HepG2 (cell line): ENCODE results near the gene CRYGS. TPM values are rescaled to one million over a fixed set of nuclear protein-coding genes. Genes with fewer than 3 reads are reported as not detected.
A peak's percentile ranks its signal among the peaks of the same experiment; 100 is the strongest.

ENCODE experiments used
- ATAC-seq: fragments of 200-7000 bp; cut with Tn5 transposase; 3 replicates; pipeline ENCODE4 v1.9.1; 2020; ENCODE audit warnings: mild to moderate bottlenecking, moderate library complexity
- BruUV-seq: library from RNA; stranded (reverse); fragments of 400-500 nt; replicated peaks from 2 replicates; lab custom pipeline; 2021; lab: Mats Ljungman, UMichigan
- CTCF ChIA-PET: fragments of 300-600 bp; formaldehyde crosslinking; extraction: SDS; loops from one replicate; lab custom pipeline; 2021; ENCODE audit warnings: low total read pairs, inconsistent platforms, low intra/inter-chr PET ratio; lab: Yijun Ruan, JAX
- POLR2A ChIA-PET: fragments of 350-600 bp; sonication (Branson Sonifier 250); formaldehyde crosslinking; loops from one replicate; lab custom pipeline; 2020; ENCODE audit warnings: antibody characterized with exemption, inconsistent platforms; lab: Yijun Ruan, JAX
- DNase-seq: peaks from one replicate; pipeline ENCODE4 v3.0.0-alpha.2; 2015; ENCODE audit warnings: low spot score
- FAIRE-seq: peaks from 3 replicates; lab custom pipeline; 2011; peaks lifted over from hg19 to GRCh38; lab: Jason Lieb, UNC
- H2AFZ ChIP-seq: one replicate; pipeline ENCODE4 v1.6.1; 2011; ENCODE audit warnings: low read length, inconsistent platforms
- H3K27ac ChIP-seq: fragments of 300-600 bp; 3 replicates; pipeline ENCODE4 v1.8.0; 2011; ENCODE audit warnings: mixed run types, mild to moderate bottlenecking, mixed read lengths, low read length, inconsistent platforms; ENCODE audit not compliant: insufficient read depth; ENCODE audit errors: extremely low read length
- H3K27me3 ChIP-seq, 2 experiments: fragments of 200-600 bp in 1 of 2; 2 replicates in 1 of 2; 3 replicates in 1 of 2; pipeline versions ENCODE4 v1.6.0 to v1.8.0; 2011; ENCODE audit warnings: low read length in 2 of 2, mild to moderate bottlenecking in 2 of 2, moderate library complexity in 2 of 2, inconsistent platforms in 1 of 2; ENCODE audit not compliant: insufficient read depth in 2 of 2, control insufficient read depth in 1 of 2
- H3K36me3 ChIP-seq, 2 experiments: fragments of 200-600 bp in 1 of 2; replicated peaks in 1 of 2; 2 replicates in 1 of 2; 3 replicates in 1 of 2; pipeline versions ENCODE4 v1.5.1 to v1.8.0; 2011; ENCODE audit warnings: low read length in 2 of 2, inconsistent platforms in 1 of 2; ENCODE audit not compliant: insufficient read depth in 2 of 2, control insufficient read depth in 1 of 2
- H3K4me1 ChIP-seq: 2 replicates; pipeline ENCODE4 v1.5.1; 2012; ENCODE audit warnings: low read length, inconsistent platforms; ENCODE audit not compliant: insufficient read depth
- H3K4me2 ChIP-seq: 2 replicates; pipeline ENCODE4 v1.6.0; 2011; ENCODE audit warnings: low read depth, low read length, inconsistent platforms
- H3K4me3 ChIP-seq, 3 experiments: fragments of 200-600 bp in 1 of 3; sonication (generic), shearing (Covaris generic) in 1 of 3; replicated peaks in 1 of 3; 2 replicates each; pipeline ENCODE4 v1.5.1; 2011 to 2016; ENCODE audit warnings: low read length in 3 of 3, inconsistent platforms in 2 of 3, low read depth in 2 of 3, mild to moderate bottlenecking in 2 of 3, control low read depth in 1 of 3, mixed read lengths in 1 of 3; ENCODE audit not compliant: insufficient read depth in 1 of 3
- H3K79me2 ChIP-seq: one replicate; pipeline ENCODE4 v1.6.1; 2011; ENCODE audit warnings: low read length, inconsistent platforms; ENCODE audit not compliant: insufficient read depth
- H3K9ac ChIP-seq: 2 replicates; pipeline ENCODE4 v1.6.0; 2011; ENCODE audit warnings: mild to moderate bottlenecking, low read depth, low read length, inconsistent platforms; ENCODE audit not compliant: insufficient read depth
- H3K9me3 ChIP-seq: 2 replicates; pipeline ENCODE4 v1.5.1; 2012; ENCODE audit warnings: mild to moderate bottlenecking, low read length
- H4K20me1 ChIP-seq: 2 replicates; pipeline ENCODE4 v1.6.0; 2011; ENCODE audit warnings: inconsistent platforms, mild to moderate bottlenecking, low read length, moderate library complexity; ENCODE audit not compliant: insufficient read depth
- ATF1 ChIP-seq: IDR thresholded peaks from 2 replicates; pipeline ENCODE4 v1.6.1; 2016; ENCODE audit warnings: mild to moderate bottlenecking, control low read depth
- ATF3 ChIP-seq: sonication (generic); formaldehyde crosslinking; IDR thresholded peaks from 2 replicates; pipeline ENCODE4 v1.4.0; 2020; ENCODE audit warnings: missing genetic modification reagents
- BCL6 ChIP-seq: IDR thresholded peaks from 2 replicates; pipeline ENCODE4 v1.6.1; 2016; ENCODE audit warnings: missing genetic modification reagents, missing compliant biosample characterization
- CREM ChIP-seq, 2 experiments: sonication (generic) in 1 of 2; formaldehyde crosslinking in 1 of 2; IDR thresholded peaks; 2 replicates each; pipeline versions ENCODE4 v1.4.0 to v1.6.1; 2016 to 2020; ENCODE audit warnings: antibody characterized with exemption in 1 of 2, mild to moderate bottlenecking in 1 of 2, missing genetic modification reagents in 1 of 2
- EHMT2 ChIP-seq: fragments of 200-600 bp; sonication (generic); IDR thresholded peaks from 2 replicates; pipeline ENCODE4 v1.7.0; 2017; ENCODE audit warnings: antibody characterized with exemption, low read depth, low read length, borderline replicate concordance
- HNF4A ChIP-seq: sonication (generic); formaldehyde crosslinking; IDR thresholded peaks from 2 replicates; pipeline ENCODE4 v1.4.0; 2020; ENCODE audit warnings: missing genetic modification reagents
- JUNB ChIP-seq: sonication (generic); formaldehyde crosslinking; IDR thresholded peaks from 2 replicates; pipeline ENCODE4 v1.8.0; 2022; ENCODE audit warnings: missing genetic modification reagents, mild to moderate bottlenecking, borderline replicate concordance
- KLF11 ChIP-seq: IDR thresholded peaks from 2 replicates; pipeline ENCODE4 v1.6.1; 2016; ENCODE audit warnings: missing compliant biosample characterization
- NCOR1 ChIP-seq: fragments of 200-600 bp; sonication (generic); IDR thresholded peaks from 2 replicates; pipeline ENCODE4 v1.7.0; 2017; ENCODE audit warnings: antibody characterized with exemption, low read length, borderline replicate concordance
- RARA ChIP-seq: IDR thresholded peaks from 2 replicates; pipeline ENCODE4 v1.6.1; 2016; ENCODE audit warnings: missing genetic modification reagents, missing compliant biosample characterization
- SALL1 ChIP-seq: sonication (generic); formaldehyde crosslinking; IDR thresholded peaks from 2 replicates; pipeline ENCODE4 v1.8.0; 2022; ENCODE audit warnings: mild to moderate bottlenecking, missing genetic modification reagents
- ZBTB25 ChIP-seq: IDR thresholded peaks from 2 replicates; pipeline ENCODE4 v1.6.1; 2018; ENCODE audit warnings: missing genetic modification reagents
- ZBTB3 ChIP-seq: sonication (generic); formaldehyde crosslinking; IDR thresholded peaks from 2 replicates; pipeline ENCODE4 v1.4.0; 2020; ENCODE audit warnings: low read depth, mild to moderate bottlenecking, moderate library complexity, missing genetic modification reagents, borderline replicate concordance
- ZFP36L2 ChIP-seq: sonication (generic); formaldehyde crosslinking; IDR thresholded peaks from 2 replicates; pipeline ENCODE4 v1.4.0; 2020; ENCODE audit warnings: missing genetic modification reagents
- ZNF431 ChIP-seq: sonication (generic); formaldehyde crosslinking; IDR thresholded peaks from 2 replicates; pipeline ENCODE4 v1.9.0; 2022; ENCODE audit warnings: missing genetic modification reagents, low read depth, mild to moderate bottlenecking, borderline replicate concordance
- ZNF687 ChIP-seq: sonication (generic); formaldehyde crosslinking; IDR thresholded peaks from 2 replicates; pipeline ENCODE4 v1.5.1; 2020; ENCODE audit warnings: mild to moderate bottlenecking, missing genetic modification reagents, moderate library complexity
- ZZZ3 ChIP-seq: sonication (generic); formaldehyde crosslinking; IDR thresholded peaks from 2 replicates; pipeline ENCODE4 v1.4.0; 2020; ENCODE audit warnings: missing genetic modification reagents, mild to moderate bottlenecking, borderline replicate concordance
- WGBS: methylation state at CpG from one replicate; pipeline ENCODE4 v1.1.6; 2017; ENCODE audit warnings: low lambda C conversion rate; 5-methylcytosine and 5-hydroxymethylcytosine counted together
- in situ Hi-C: cut with HindIII; loops from 2 replicates; pipeline ENCODE4 v1.10.0; 2017; ENCODE audit warnings: low pct_unique_long_range_greater_than_20kb; ENCODE audit not compliant: extremely low pct_ligation_motif_present
- intact Hi-C: fragments of 100-400 bp; cut with micrococcal nuclease; formaldehyde crosslinking; loops from one replicate; pipeline ENCODE4 v1.10.0; 2022; ENCODE audit not compliant: unreplicated experiment
- polyA plus RNA-seq, 8 experiments: library from polyadenylated mRNA; depleted of rRNA in 3 of 8; stranded (reverse) in 7 of 8; unstranded in 1 of 8; fragments of >200 nt; fragmentation: Illumina TruSeq in 4 of 8; extraction: Trizol in 4 of 8; gene quantifications; 2 replicates each; pipeline versions ENCODE4 v1.2.1 to v1.2.3, GENCODE V29; 2011 to 2016; ENCODE audit warnings: low read depth in 4 of 8, missing spikeins in 1 of 8, mixed read lengths in 1 of 8; ENCODE audit not compliant: insufficient read depth in 1 of 8
- total RNA-seq, 5 experiments: library from RNA; depleted of rRNA; stranded (reverse); fragments of >200 nt; fragmentation: Illumina TruSeq; extraction: Trizol; gene quantifications; 2 replicates each; pipeline ENCODE4 v1.2.3, GENCODE V29; 2016; ENCODE audit warnings: low read depth in 1 of 5

The CRYGS gene
- total and polyA plus RNA-seq, 2 of the 13 experiments (the other 11 are each of a cell fraction or from before 2014, with no cell fraction given) = 2.1 to 6.7 TPM

GRCh38 chr3:186525369-186526255 lies 18.6 kb downstream of the CRYGS start:
- H3K79me2 ChIP-seq = no peaks in the 10 kb centered on the region
- POLR2A ChIA-PET = interaction anchor here (0.9 to 1.1 kb wide), 2 partner anchors 9 to 45 kb away, joined by 3 to 4 read pairs; partner anchors contain the start of gene DNAJB11
- no peak overlapping the region for H3K9ac ChIP-seq
- H4K20me1 ChIP-seq = no peaks in the 10 kb centered on the region
- peak overlapping the region; percentile 61 for H3K4me2 ChIP-seq
- in situ Hi-C loops (no loop called here), intact Hi-C loops (no loop called here)
- no TSS peak for BruUV-seq
- H3K27me3 ChIP-seq = no peaks in the 10 kb centered on the region
- peaks cover 63% of the 10 kb centered on the region for H3K4me1 ChIP-seq
- WGBS = 17% methylated on average over 9 of the region's 9 CpGs
- no peak overlapping the region; a peak in 1 of 6 replicates for H3K4me3 ChIP-seq
- CTCF ChIA-PET = no interaction called here
- no peak overlapping the region for H2AFZ ChIP-seq
- H3K36me3 ChIP-seq = no peaks in the 10 kb centered on the region
- FAIRE-seq (peak; percentile 88), ATAC-seq (peak; percentile 85), DNase-seq (peak; percentile 84)
- H3K9me3 ChIP-seq = no peaks in the 10 kb centered on the region
- H3K27ac ChIP-seq = peak overlapping the region; percentile 7
- TF ChIP-seq RARA (CRISPR knock-in tag) (peak; percentile 51), ATF1 (CRISPR knock-in tag) (no peak), NCOR1 (peak; percentile 76; the same call in 1 of the 2 replicates), KLF11 (CRISPR knock-in tag) (no peak), ATF3 (CRISPR knock-in tag) (no peak), ZBTB25 (CRISPR knock-in tag) (0 out of 2 replicates have a peak, but pooled peaks have one; percentile 21), JUNB (no peak), ZNF431 (CRISPR knock-in tag) (no peak), HNF4A (CRISPR knock-in tag) (peak; percentile 92), ZFP36L2 (CRISPR knock-in tag) (no peak), ZBTB3 (CRISPR knock-in tag) (no peak), ZZZ3 (no peak), ZNF687 (CRISPR knock-in tag) (no peak), EHMT2 (no peak), CREM (IDR thresholded peaks at IDR 0.05) (no peak; the same call in 1 of the 2 replicates), CREM (CRISPR knock-in tag; IDR thresholded peaks at IDR 0.05) (no peak), SALL1 (0 out of 2 replicates have a peak, but pooled peaks have one; percentile 27), BCL6 (CRISPR knock-in tag) (0 out of 2 replicates have a peak, but pooled peaks have one; percentile 27)
